GM19351 (cell line): Measurements from ENCODE around the gene PDE4B.
A peak's percentile ranks its signal among the peaks of the same experiment; 100 is the strongest.

ENCODE experiments used
- ATAC-seq: cut with Tn5 transposase; IDR thresholded peaks from one replicate; pipeline ENCODE4 v1.9.1; 2021; ENCODE audit warnings: mild to moderate bottlenecking, moderate library complexity; ENCODE audit not compliant: unreplicated experiment

The PDE4B gene

GRCh38 chr1:66275601-66276023 lies 482.9 kb downstream of the PDE4B start:
- no peak for ATAC-seq

GRCh38 chr1:66276218-66276617 lies 483.5 kb downstream of the PDE4B start:
- ATAC-seq, result peak; percentile 81

GRCh38 chr1:66278260-66279021 lies 485.7 kb downstream of the PDE4B start:
- peak; percentile 20 for ATAC-seq

- ATAC-seq, result no peak
Measured at GRCh38 chr1:66281808-66282207, 489.1 kb downstream of the PDE4B start.

GRCh38 chr1:66282343-66282852 lies 489.7 kb downstream of the PDE4B start:
- peak; percentile 79 for ATAC-seq

GRCh38 chr1:66282891-66283621 lies 490.4 kb downstream of the PDE4B start:
- no peak for ATAC-seq

- peak; percentile 58 for ATAC-seq
Measured at GRCh38 chr1:66283622-66284041, 490.9 kb downstream of the PDE4B start.

- no peak for ATAC-seq
Measured at GRCh38 chr1:66284746-66285145, 492.1 kb downstream of the PDE4B start.

GRCh38 chr1:66285618-66286270 lies 493.0 kb downstream of the PDE4B start:
- ATAC-seq, result no peak

- no peak for ATAC-seq
Measured at GRCh38 chr1:66286307-66286706, 493.6 kb downstream of the PDE4B start.

- no peak for ATAC-seq
Measured at GRCh38 chr1:66288048-66288447, 495.4 kb downstream of the PDE4B start.

GRCh38 chr1:66290761-66291530 lies 498.3 kb downstream of the PDE4B start:
- no peak for ATAC-seq

- peak; percentile 38 for ATAC-seq
Measured at GRCh38 chr1:66291531-66291864, 498.8 kb downstream of the PDE4B start.

GRCh38 chr1:66292305-66292704 lies 499.6 kb downstream of the PDE4B start:
- ATAC-seq, result no peak

GRCh38 chr1:66292944-66293343 lies 500.2 kb downstream of the PDE4B start:
- no peak for ATAC-seq

- ATAC-seq, result no peak
Measured at GRCh38 chr1:66294707-66295370, 502.1 kb downstream of the PDE4B start.

GRCh38 chr1:66295803-66296202 lies 503.1 kb downstream of the PDE4B start:
- ATAC-seq, result no peak

- no peak for ATAC-seq
Measured at GRCh38 chr1:66296370-66296769, 503.7 kb downstream of the PDE4B start.

- ATAC-seq, result no peak
Measured at GRCh38 chr1:66296951-66297350, 504.3 kb downstream of the PDE4B start.

GRCh38 chr1:66298464-66298863 lies 505.8 kb downstream of the PDE4B start:
- ATAC-seq, result no peak
